ENCODE data around the gene XG.
"Not testable (repeated sequence)": the region's sequence is repeated elsewhere in the genome, so short reads cannot be mapped to it uniquely, and the experiment has no call there.

The XG gene

GRCh38 chrX:2719774-2720447 is 31.9 kb upstream of the XG start:
- no peak for ATAC-seq
- TF ChIP-seq TOX (CRISPR knock-in tag; IDR thresholded peaks at IDR 0.05; ENCODE audit: borderline replicate concordance) = no peak
- TF ChIP-seq TSHZ2 (CRISPR knock-in tag; IDR thresholded peaks at IDR 0.05) = no peak
- no peak for TF ChIP-seq ESRRG (CRISPR knock-in tag; IDR thresholded peaks at IDR 0.05)
- no peak for TF ChIP-seq ZNF565 (CRISPR knock-in tag; conservative IDR thresholded peaks at IDR 0.05; ENCODE audit: low read depth)
- TF ChIP-seq OSR1 (CRISPR knock-in tag; IDR thresholded peaks at IDR 0.05) = no peak
- TF ChIP-seq CSDC2 (CRISPR knock-in tag; IDR thresholded peaks at IDR 0.05) = no peak
- TF ChIP-seq SNAI2 (CRISPR knock-in tag; IDR thresholded peaks at IDR 0.05) = no peak
- no peak for TF ChIP-seq PATZ1 (CRISPR knock-in tag; IDR thresholded peaks at IDR 0.05; ENCODE audit: borderline replicate concordance)
- no peak for TF ChIP-seq ZFP30 (CRISPR knock-in tag; IDR thresholded peaks at IDR 0.05)
- TF ChIP-seq ISL1 (CRISPR knock-in tag; IDR thresholded peaks at IDR 0.05) = no peak

- ATAC-seq = no peak
These were observed 28.5 kb upstream of the XG start for GRCh38 chrX:2723286-2723879.

GRCh38 chrX:2727264-2727663 is 24.6 kb upstream of the XG start:
- ATAC-seq = not testable (repeated sequence)

More at GRCh38 chrX:2723286-2723879, 28.5 kb upstream of the XG start:
- TF ChIP-seq ZNF8 (CRISPR knock-in tag; IDR thresholded peaks at IDR 0.05) = no peak
- no peak for TF ChIP-seq TCF4 (CRISPR knock-in tag; IDR thresholded peaks at IDR 0.05; ENCODE audit: borderline replicate concordance)
- no peak for TF ChIP-seq OSR1 (CRISPR knock-in tag; IDR thresholded peaks at IDR 0.05)
- TF ChIP-seq BACH2 (CRISPR knock-in tag; IDR thresholded peaks at IDR 0.05; ENCODE audit: borderline replicate concordance) = no peak
- no peak for TF ChIP-seq RARB (CRISPR knock-in tag; IDR thresholded peaks at IDR 0.05)
- TF ChIP-seq ISL1 (CRISPR knock-in tag; IDR thresholded peaks at IDR 0.05) = no peak
- no peak for TF ChIP-seq ZNF70 (CRISPR knock-in tag; IDR thresholded peaks at IDR 0.05)
- no peak for TF ChIP-seq POU6F1 (CRISPR knock-in tag; IDR thresholded peaks at IDR 0.05; ENCODE audit: borderline replicate concordance, low read depth)

GRCh38 chrX:2732076-2732475 is 19.8 kb upstream of the XG start:
- TF ChIP-seq ZC3H10 (CRISPR knock-in tag; IDR thresholded peaks at IDR 0.05) = no peak
- no peak for TF ChIP-seq SNAI2 (CRISPR knock-in tag; IDR thresholded peaks at IDR 0.05)
- ATAC-seq = no peak

- ATAC-seq = no peak
- no peak for TF ChIP-seq ZNF565 (CRISPR knock-in tag; conservative IDR thresholded peaks at IDR 0.05; ENCODE audit: low read depth)
- no peak for TF ChIP-seq OSR1 (CRISPR knock-in tag; IDR thresholded peaks at IDR 0.05)
- no peak for TF ChIP-seq TSHZ2 (CRISPR knock-in tag; IDR thresholded peaks at IDR 0.05)
- TF ChIP-seq ESRRG (CRISPR knock-in tag; IDR thresholded peaks at IDR 0.05) = no peak
- TF ChIP-seq GLIS3 (CRISPR knock-in tag; IDR thresholded peaks at IDR 0.05) = no peak
- TF ChIP-seq PATZ1 (CRISPR knock-in tag; IDR thresholded peaks at IDR 0.05; ENCODE audit: borderline replicate concordance) = no peak
- TF ChIP-seq ISL1 (CRISPR knock-in tag; IDR thresholded peaks at IDR 0.05) = no peak
- no peak for TF ChIP-seq ZFP30 (CRISPR knock-in tag; IDR thresholded peaks at IDR 0.05)
- TF ChIP-seq CREB5 (CRISPR knock-in tag; IDR thresholded peaks at IDR 0.05; ENCODE audit: low read depth) = no peak
These were observed 19.2 kb upstream of the XG start for GRCh38 chrX:2732649-2733048.

All from SK-N-SH treated with all-trans-retinoic acid at 6 μM for 48 hours (cell line).